ENCODE data around the gene SLC45A1. TPM values are rescaled to one million over a fixed set of nuclear protein-coding genes. Genes with fewer than 3 reads are reported as not detected.

The SLC45A1 gene
- total and polyA plus RNA-seq, 9 donors: 0.70 to 7.2 (median 4.5) TPM

DNA sequence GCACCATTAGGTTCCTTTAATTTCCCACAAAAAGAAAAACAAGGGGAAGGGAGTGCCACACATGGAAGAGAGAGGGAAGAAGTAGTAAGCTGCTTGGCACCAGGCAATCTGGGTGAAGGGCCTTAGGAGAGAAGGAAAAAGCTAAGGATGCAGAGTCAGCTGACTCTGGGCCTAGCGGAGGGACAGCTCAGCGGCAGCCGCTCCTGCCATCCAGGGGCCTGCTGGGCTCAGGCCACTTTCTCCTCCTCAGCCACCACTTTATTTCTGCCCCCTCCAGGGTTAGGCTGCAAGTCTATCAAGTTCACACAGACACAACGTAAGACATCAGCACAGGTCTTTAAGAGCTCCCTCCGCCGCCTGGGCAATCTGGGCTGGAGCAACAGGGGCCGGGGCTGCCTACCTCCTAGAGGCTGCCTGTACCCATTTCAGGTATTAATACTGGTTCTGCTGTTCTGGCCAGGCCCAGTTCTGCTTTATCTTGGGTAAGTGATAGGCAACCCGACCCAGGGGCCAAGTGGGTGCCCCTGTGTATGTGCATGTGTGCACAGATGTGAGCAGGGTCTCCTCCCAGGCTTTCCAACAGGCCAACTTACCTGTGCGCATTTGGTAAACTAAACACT, 53.6 kb downstream of the SLC45A1 start:
- no peaks in the 10 kb centered on the region for H3K36me3 ChIP-seq
- TF ChIP-seq EP300 (IDR thresholded peaks at IDR 0.05) (no peak), CTCF (IDR thresholded peaks at IDR 0.05) (no peak), POLR2A (IDR thresholded peaks at IDR 0.05) (no peak)
- no peaks in the 10 kb centered on the region for H3K27me3 ChIP-seq
- H3K27ac ChIP-seq: peak overlapping the region in 1 of 2 donors; percentile 31
- H3K4me1 ChIP-seq (ENCODE audit: insufficient read depth): peaks cover 28% of the 10 kb centered on the region
- intact Hi-C loops (cut with DNase I): no loop called here
- H3K9me3 ChIP-seq: no peaks in the 10 kb centered on the region
- DNase-seq: no peak
- no peak overlapping the region for H3K4me3 ChIP-seq
- 76 to 85% (median 85%) methylated on average over 9 of the region's 9 CpGs for WGBS, 3 donors

DNA sequence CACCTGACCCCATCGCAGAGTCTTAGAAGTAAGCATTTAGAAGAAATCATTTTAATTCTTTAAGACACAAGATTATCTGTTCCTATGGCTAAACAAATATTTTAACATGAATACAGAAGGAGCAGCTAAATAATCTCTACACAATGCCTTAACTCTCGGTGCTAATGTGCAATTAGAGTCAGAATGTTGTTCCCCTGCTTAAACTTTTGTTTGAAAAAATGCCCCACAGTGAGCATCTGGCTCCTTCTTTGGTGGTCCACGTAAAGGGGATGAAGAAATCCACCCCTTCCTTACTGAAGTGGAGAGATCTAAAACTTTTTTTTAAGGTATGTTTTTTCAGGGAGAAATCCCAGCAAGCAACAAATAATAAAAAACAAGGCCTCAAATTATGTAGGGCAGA, 55.2 kb downstream of the SLC45A1 start:
- H3K27me3 ChIP-seq: no peaks in the 10 kb centered on the region
- H3K4me1 ChIP-seq (ENCODE audit: insufficient read depth): peaks cover 26% of the 10 kb centered on the region

GRCh38 chr1:8373581-8374241, 55.8 kb downstream of the SLC45A1 start:
- no peak for TF ChIP-seq CTCF (IDR thresholded peaks at IDR 0.05)
- Histone ChIP-seq H3K9me3 (no peaks in the 10 kb centered on the region), H3K4me3 (no peak overlapping the region), H3K4me1 (ENCODE audit: insufficient read depth) (peaks cover 32% of the 10 kb centered on the region), H3K27ac (peak overlapping the region; percentile 6 to 31), H3K36me3 (no peaks in the 10 kb centered on the region), H3K27me3 (no peaks in the 10 kb centered on the region)
- 9 to 10% (median 9%) methylated on average over 19 of the region's 19 CpGs for WGBS, 3 donors
- intact Hi-C loops (cut with DNase I): no loop called here
- peak in 3 of 5 donors; percentile 53 to 77 (median 57) for DNase-seq

More for the DNA sequence above, 55.2 kb downstream of the SLC45A1 start:
- no peak for TF ChIP-seq CTCF (IDR thresholded peaks at IDR 0.05)
- TF ChIP-seq EP300 (IDR thresholded peaks at IDR 0.05): no peak
- TF ChIP-seq POLR2A (IDR thresholded peaks at IDR 0.05): no peak
- intact Hi-C loops (cut with DNase I): no loop called here
- H3K9me3 ChIP-seq: no peaks in the 10 kb centered on the region
- WGBS, 3 donors: 17 to 39% (median 20%) methylated on average over 3 of the region's 3 CpGs
- H3K27ac ChIP-seq: peak overlapping the region in 1 of 2 donors; percentile 31
- H3K36me3 ChIP-seq: no peaks in the 10 kb centered on the region
- no peak for DNase-seq
- no peak overlapping the region for H3K4me3 ChIP-seq

DNA sequence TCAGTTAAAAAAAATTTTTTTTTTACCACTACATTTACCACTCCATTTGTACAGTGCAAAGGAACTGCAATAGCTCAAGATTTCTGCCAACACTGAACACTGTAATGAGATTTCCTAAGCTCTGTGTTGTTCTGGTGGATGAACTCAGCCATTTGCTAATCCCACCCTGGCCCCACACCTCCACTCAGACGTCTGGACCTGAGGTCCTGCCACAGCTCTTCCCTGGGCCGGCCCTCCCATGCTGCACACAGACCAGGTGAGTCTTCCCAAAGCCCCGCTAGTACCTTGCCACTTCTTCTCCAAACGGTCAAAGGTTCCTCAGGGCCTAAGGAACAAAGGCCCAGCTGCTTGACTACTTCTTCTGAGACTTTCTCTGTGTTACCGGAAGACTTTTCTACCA, 56.4 kb downstream of the SLC45A1 start:
- no peak for DNase-seq
- TF ChIP-seq EP300 (IDR thresholded peaks at IDR 0.05) (no peak), CTCF (IDR thresholded peaks at IDR 0.05) (no peak), POLR2A (IDR thresholded peaks at IDR 0.05) (no peak)
- no peaks in the 10 kb centered on the region for H3K27me3 ChIP-seq
- H3K9me3 ChIP-seq: no peaks in the 10 kb centered on the region
- H3K27ac ChIP-seq: peak overlapping the region in 1 of 2 donors; percentile 31
- peaks cover 37% of the 10 kb centered on the region for H3K4me1 ChIP-seq (ENCODE audit: insufficient read depth)
- H3K4me3 ChIP-seq: no peak overlapping the region
- 77 to 81% (median 78%) methylated on average over 5 of the region's 5 CpGs for WGBS, 3 donors
- intact Hi-C loops (cut with DNase I): no loop called here
- no peaks in the 10 kb centered on the region for H3K36me3 ChIP-seq
